Psoas muscle (tissue), 8 donors: ENCODE results near the gene TGIF1. TPM values are rescaled to one million over a fixed set of nuclear protein-coding genes. Genes with fewer than 3 reads are reported as not detected.

Source experiments
- ATAC-seq, 4 donors: fragments of 200-7000 bp; cut with Tn5 transposase; one replicate each; pipeline ENCODE4 v1.9.1; 2020; ENCODE audit warnings: moderate library complexity in 3 of 4, mild to moderate bottlenecking in 2 of 4
- DNase-seq, 2 donors: peaks; one replicate each; pipeline ENCODE4 v3.0.0-alpha.2; 2020
- H3K27ac ChIP-seq: fragments of 200-600 bp; one replicate; pipeline ENCODE4 v1.8.0; 2022
- H3K27me3 ChIP-seq, 3 donors: fragments of 200-600 bp in 1 of 3; one replicate each; pipeline versions ENCODE4 v1.6.1 to v1.8.0; 2013 to 2022; ENCODE audit warnings: low read length in 2 of 3, mild to moderate bottlenecking in 2 of 3, moderate library complexity in 1 of 3; ENCODE audit not compliant: insufficient read depth in 3 of 3
- H3K36me3 ChIP-seq, 2 donors: fragments of 200-600 bp in 1 of 2; one replicate each; pipeline versions ENCODE4 v1.6.1 to v1.8.0; 2013 to 2022; ENCODE audit warnings: low read depth in 1 of 2, mild to moderate bottlenecking in 1 of 2, moderate library complexity in 1 of 2; ENCODE audit not compliant: insufficient read depth in 1 of 2
- H3K4me1 ChIP-seq: fragments of 200-600 bp; one replicate; pipeline ENCODE4 v1.8.0; 2022
- H3K4me3 ChIP-seq: fragments of 200-600 bp; one replicate; pipeline ENCODE4 v1.8.0; 2022; ENCODE audit warnings: mild to moderate bottlenecking
- H3K9me3 ChIP-seq: fragments of 200-600 bp; one replicate; pipeline ENCODE4 v1.8.0; 2022
- WGBS, 3 donors: extraction: QIAGEN DNeasy Blood & Tissue Kit; methylation state at CpG; one replicate each; pipeline versions ENCODE4 v1.1.6 to v1.1.7; 2013; 5-methylcytosine and 5-hydroxymethylcytosine counted together
- intact Hi-C, 2 donors: fragments of 100-400 bp; cut with DNase I; formaldehyde crosslinking; loops; one replicate each; pipeline versions ENCODE4 v1.11.0 to v1.14.2; 2022
- polyA plus RNA-seq, 3 donors: library from polyadenylated mRNA; stranded (reverse); fragments of 200-250 nt; gene quantifications; one replicate each; pipeline ENCODE4 v1.2.3, GENCODE V29; 2013
- total RNA-seq, 4 donors: library from RNA; stranded (reverse); fragmentation: NEBNext Ultra II Directional in 2 of 4; extraction: Animal tissue kit (Norgen Biotek cat#: 25700) in 2 of 4; gene quantifications; one replicate each; pipeline versions ENCODE4 v1.2.1 to v1.2.4, GENCODE V29; 2021 to 2023
- TF ChIP-seq, protein P1 (sequence below): fragments of 200-600 bp; IDR thresholded peaks from one replicate; pipeline ENCODE4 v1.8.0; 2022; ENCODE audit warnings: antibody characterized with exemption
- donor health status: healthy with polysubstance abuse.
- donor health status: DM: no; HTN: no; CAD: no; lungs with moderate emphysema.
- donor health status: Bipolar disorder and iron deficiency.
- donor health status: healthy.
- donor health status: DM: yes; HTN: yes; CAD: no.
- donor health status: DM: no; HTN: no; CAD: no.
- donor health status: DM: no; HTN: no; CAD: no.
- donor health status: DM: yes; HTN: yes; CAD: no.

The TGIF1 gene
- total and polyA plus RNA-seq, 7 donors: 18.2 to 200 (median 57.4) TPM

DNA sequence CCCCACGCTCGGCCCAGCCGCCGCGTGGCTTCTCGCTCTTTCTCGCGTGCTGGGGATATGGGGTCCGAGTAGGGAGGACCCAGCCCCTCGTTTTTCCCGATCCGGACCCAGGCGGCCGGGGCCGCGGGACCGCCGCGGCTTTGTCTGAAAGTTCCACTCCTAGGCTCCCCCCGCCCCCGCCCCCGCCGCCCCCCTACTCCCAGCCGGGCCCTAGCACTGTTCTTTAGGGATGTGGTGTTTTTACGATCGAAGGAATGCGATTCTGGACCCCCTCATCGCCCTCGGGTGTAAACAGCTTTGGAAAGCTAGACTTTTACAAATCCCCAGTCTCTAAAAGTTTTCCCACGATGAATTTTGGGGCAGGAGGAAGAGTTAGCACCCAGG is 819 bp downstream of the TGIF1 start:
- Histone ChIP-seq H3K27me3 (no peaks in the 10 kb centered on the region), H3K9me3 (no peaks in the 10 kb centered on the region), H3K4me3 (peak overlapping the region; percentile 97), H3K4me1 (peaks cover 27% of the 10 kb centered on the region), H3K27ac (peak overlapping the region; percentile 100), H3K36me3 (peaks cover 1 to 3% of the 10 kb centered on the region in 2 donors)
- 0 to 1% (median 1%) methylated on average over 28 to 30 of the region's 30 CpGs for WGBS, 3 donors
- DNase-seq (no peak), ATAC-seq (no peak)
- intact Hi-C loops: loop anchor here in 1 of 2 donors (5.0 kb wide), 1 partner anchor 188 kb away; the partner anchor contains the start of gene MYL12B
- TF ChIP-seq, protein P1, sequence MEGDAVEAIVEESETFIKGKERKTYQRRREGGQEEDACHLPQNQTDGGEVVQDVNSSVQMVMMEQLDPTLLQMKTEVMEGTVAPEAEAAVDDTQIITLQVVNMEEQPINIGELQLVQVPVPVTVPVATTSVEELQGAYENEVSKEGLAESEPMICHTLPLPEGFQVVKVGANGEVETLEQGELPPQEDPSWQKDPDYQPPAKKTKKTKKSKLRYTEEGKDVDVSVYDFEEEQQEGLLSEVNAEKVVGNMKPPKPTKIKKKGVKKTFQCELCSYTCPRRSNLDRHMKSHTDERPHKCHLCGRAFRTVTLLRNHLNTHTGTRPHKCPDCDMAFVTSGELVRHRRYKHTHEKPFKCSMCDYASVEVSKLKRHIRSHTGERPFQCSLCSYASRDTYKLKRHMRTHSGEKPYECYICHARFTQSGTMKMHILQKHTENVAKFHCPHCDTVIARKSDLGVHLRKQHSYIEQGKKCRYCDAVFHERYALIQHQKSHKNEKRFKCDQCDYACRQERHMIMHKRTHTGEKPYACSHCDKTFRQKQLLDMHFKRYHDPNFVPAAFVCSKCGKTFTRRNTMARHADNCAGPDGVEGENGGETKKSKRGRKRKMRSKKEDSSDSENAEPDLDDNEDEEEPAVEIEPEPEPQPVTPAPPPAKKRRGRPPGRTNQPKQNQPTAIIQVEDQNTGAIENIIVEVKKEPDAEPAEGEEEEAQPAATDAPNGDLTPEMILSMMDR: no peak

- H3K4me1 ChIP-seq: peaks cover 32% of the 10 kb centered on the region
These were observed 1.4 kb downstream of the TGIF1 start for GRCh38 chr18:3451183-3451988.

DNA sequence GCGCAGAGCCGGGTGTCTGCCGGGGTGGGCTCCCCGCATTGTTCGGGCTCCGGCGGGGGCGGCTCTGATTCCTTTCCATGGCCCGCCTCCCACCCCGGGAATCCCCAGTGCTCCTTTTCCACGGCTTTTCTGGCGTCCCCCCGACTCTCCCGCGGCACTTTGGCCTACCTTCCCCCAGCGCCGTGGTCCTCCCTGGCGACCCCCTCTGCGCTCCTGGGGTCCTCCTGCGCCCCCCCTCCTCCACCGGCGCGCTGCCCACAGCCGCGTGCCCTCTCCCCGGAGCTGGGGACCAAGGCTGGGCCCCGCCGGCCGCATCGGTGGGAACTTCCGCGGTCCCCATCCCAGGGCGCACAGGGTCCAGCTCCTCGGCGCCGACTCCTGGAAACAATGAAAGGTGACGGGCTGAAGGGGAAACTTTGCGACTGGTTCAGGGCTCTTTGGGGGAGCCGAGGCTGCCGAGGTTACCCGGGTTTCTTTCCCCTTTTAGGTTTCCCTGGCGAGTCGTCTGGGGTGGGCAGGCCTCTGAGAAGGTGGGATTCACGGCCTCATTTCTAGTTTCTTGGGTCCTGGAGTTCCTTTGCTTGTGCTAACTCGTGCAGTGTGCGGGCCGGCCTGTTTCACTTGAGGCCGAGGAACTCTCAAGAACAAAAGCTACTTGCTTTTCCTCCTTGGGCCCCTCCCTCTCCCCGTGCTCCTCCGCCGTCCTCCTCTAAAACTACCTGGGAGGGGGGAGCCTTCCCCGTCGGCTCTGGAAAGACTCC is 2.2 kb downstream of the TGIF1 start:
- peak overlapping the region; percentile 100 for H3K27ac ChIP-seq
- ATAC-seq (no peak), DNase-seq (peak; percentile 42 to 65)
- H3K9me3 ChIP-seq: no peaks in the 10 kb centered on the region
- intact Hi-C loops: loop anchor here in 1 of 2 donors (2.0 to 5.0 kb wide), 2 partner anchors 190 to 215 kb away; partner anchors contain the start of gene MYL12B
- TF ChIP-seq, protein P1: no peak
- H3K36me3 ChIP-seq: peaks cover 11 to 16% of the 10 kb centered on the region in 2 donors
- H3K4me1 ChIP-seq: peaks cover 33% of the 10 kb centered on the region
- H3K27me3 ChIP-seq: no peaks in the 10 kb centered on the region
- peak overlapping the region; percentile 97 for H3K4me3 ChIP-seq
- WGBS, 3 donors: 0 to 2% (median 1%) methylated on average over 47 to 53 of the region's 53 CpGs

More at GRCh38 chr18:3451183-3451988, 1.4 kb downstream of the TGIF1 start:
- 0 to 1% (median 0%) methylated on average over 49 to 50 of the region's 50 CpGs for WGBS, 3 donors
- Histone ChIP-seq H3K4me3 (peak overlapping the region; percentile 97), H3K27ac (peak overlapping the region; percentile 100), H3K9me3 (no peaks in the 10 kb centered on the region), H3K36me3 (peaks cover 7 to 8% of the 10 kb centered on the region in 2 donors), H3K27me3 (no peaks in the 10 kb centered on the region)
- DNase-seq: peak; percentile 95 to 96
- intact Hi-C loops: loop anchor here in 1 of 2 donors (5.0 kb wide), 1 partner anchor 189 kb away; the partner anchor contains the start of gene MYL12B
- TF ChIP-seq, protein P1: no peak
- ATAC-seq: peak; percentile 15 to 51 (median 37)

DNA sequence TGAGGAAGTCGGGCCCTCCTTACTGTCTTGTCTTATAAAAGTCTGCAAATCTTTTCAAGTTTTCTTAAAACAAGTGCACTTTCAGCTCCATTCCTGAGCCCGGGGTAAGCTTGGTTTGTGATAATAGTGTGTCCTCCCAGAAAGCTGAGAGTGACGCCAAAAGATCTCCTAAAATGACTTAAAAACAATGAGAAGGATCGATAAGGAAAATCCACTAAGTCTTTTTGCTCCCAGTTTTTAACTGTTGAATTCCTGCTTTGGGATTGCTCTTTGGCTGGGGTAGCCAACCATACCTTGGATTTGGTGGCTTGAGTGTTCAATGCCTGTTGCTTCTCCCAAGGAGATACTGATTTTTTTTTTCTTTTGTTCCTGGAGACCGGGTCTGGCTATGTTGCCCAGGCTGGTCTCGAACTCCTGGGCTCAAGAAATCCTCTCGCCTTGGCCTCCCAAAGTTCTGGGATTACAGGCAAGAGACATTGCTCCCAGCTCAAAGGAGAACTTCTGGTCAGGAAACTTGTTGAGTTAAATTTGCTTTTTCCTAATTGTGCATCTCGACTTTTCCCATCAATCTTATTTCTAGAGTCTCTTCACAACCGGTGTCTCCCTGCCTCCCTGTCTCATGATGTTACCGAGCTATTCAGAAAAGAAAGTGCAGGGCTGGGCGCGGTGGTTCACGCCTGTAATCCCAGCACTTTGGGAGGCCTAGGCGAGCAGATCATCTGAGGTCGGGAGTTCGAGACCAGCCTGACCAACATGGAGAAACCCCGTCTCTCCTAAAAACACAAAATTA is 3.0 kb downstream of the TGIF1 start:
- H3K27me3 ChIP-seq: no peaks in the 10 kb centered on the region
- peaks cover 15 to 24% of the 10 kb centered on the region in 2 donors for H3K36me3 ChIP-seq
- TF ChIP-seq, protein P1: no peak
- H3K4me1 ChIP-seq: peaks cover 32% of the 10 kb centered on the region
- intact Hi-C loops: loop anchor here in 1 of 2 donors (2.0 to 5.0 kb wide), 2 partner anchors 191 to 214 kb away; partner anchors contain the start of gene MYL12B
- no peak for ATAC-seq
- H3K27ac ChIP-seq: peak overlapping the region; percentile 100
- H3K9me3 ChIP-seq: no peaks in the 10 kb centered on the region
- H3K4me3 ChIP-seq: peak overlapping the region; percentile 97
- no peak for DNase-seq
- 41 to 52% (median 44%) methylated on average over 17 of the region's 17 CpGs for WGBS, 3 donors
